Endothelial cell of umbilical vein (primary cell): Measurements from ENCODE around the gene ABCA6. TPM values are rescaled to one million over a fixed set of nuclear protein-coding genes. Genes with fewer than 3 reads are reported as not detected.

Experiments used
- BruUV-seq: library from RNA; stranded (reverse); fragments of 400-500 nt; replicated peaks from 2 replicates; lab custom pipeline; 2021; lab: Mats Ljungman, UMichigan
- CTCF ChIA-PET: fragments of 300-600, 350-600 bp; sonication (Branson Sonifier 250); formaldehyde crosslinking; loops from one replicate; lab custom pipeline; 2021; ENCODE audit warnings: antibody characterized with exemption, inconsistent platforms; lab: Charles Lee
- POLR2A ChIA-PET: fragments of 300-600, 350-600 bp; sonication (Branson Sonifier 250); formaldehyde crosslinking; loops from one replicate; lab custom pipeline; 2021; ENCODE audit warnings: antibody characterized with exemption, inconsistent platforms; lab: Charles Lee
- DNase-seq: peaks from one replicate; pipeline ENCODE4 v3.0.0-alpha.2; 2011; ENCODE audit warnings: low read depth, low spot score
- FAIRE-seq: peaks from 2 replicates; lab custom pipeline; 2011; peaks lifted over from hg19 to GRCh38; lab: Jason Lieb, UNC
- H2AFZ ChIP-seq: 2 replicates; pipeline ENCODE4 v1.6.0; 2012; ENCODE audit warnings: low read depth, low read length, control low read depth, inconsistent platforms
- H3K27ac ChIP-seq: 2 replicates; pipeline ENCODE4 v1.5.1; 2011; ENCODE audit warnings: low read depth, mild to moderate bottlenecking, control low read depth, low read length, moderate library complexity; ENCODE audit not compliant: insufficient read depth
- H3K27me3 ChIP-seq, 2 experiments: 2 replicates each; pipeline versions ENCODE4 v1.6.0 to v1.6.1; 2011; ENCODE audit warnings: low read length in 2 of 2, mixed read lengths in 1 of 2; ENCODE audit not compliant: control insufficient read depth in 2 of 2, insufficient read depth in 2 of 2
- H3K36me3 ChIP-seq, 2 experiments: 2 replicates in 1 of 2; 3 replicates in 1 of 2; pipeline ENCODE4 v1.5.1; 2011; ENCODE audit warnings: low read length in 2 of 2, mild to moderate bottlenecking in 1 of 2, moderate library complexity in 1 of 2; ENCODE audit not compliant: control insufficient read depth in 2 of 2, insufficient read depth in 2 of 2; ENCODE audit errors: extremely low read depth in 1 of 2
- H3K4me1 ChIP-seq: 3 replicates; pipeline ENCODE4 v1.5.1; 2011; ENCODE audit warnings: mild to moderate bottlenecking, low read length; ENCODE audit not compliant: control insufficient read depth, insufficient read depth; ENCODE audit errors: extremely low read depth
- H3K4me2 ChIP-seq: 2 replicates; pipeline ENCODE4 v1.6.1; 2011; ENCODE audit warnings: low read length, control low read depth, mixed read lengths; ENCODE audit not compliant: insufficient read depth
- H3K4me3 ChIP-seq, 3 experiments: fragments of 200-600 bp in 1 of 3; sonication (generic), shearing (Covaris generic) in 1 of 3; replicated peaks in 1 of 3; 2 replicates each; pipeline ENCODE4 v1.5.1; 2011 to 2016; ENCODE audit warnings: control low read depth in 3 of 3, low read length in 3 of 3, mild to moderate bottlenecking in 2 of 3, inconsistent platforms in 1 of 3, low read depth in 1 of 3, moderate library complexity in 1 of 3; ENCODE audit not compliant: insufficient read depth in 1 of 3
- H3K79me2 ChIP-seq: 2 replicates; pipeline ENCODE4 v1.6.0; 2012; ENCODE audit warnings: low read length, inconsistent platforms; ENCODE audit not compliant: control insufficient read depth, insufficient read depth
- H3K9ac ChIP-seq: replicated peaks from 2 replicates; pipeline ENCODE3; 2011; ENCODE audit warnings: low read length, control low read depth; ENCODE audit not compliant: insufficient read depth; ENCODE audit errors: extremely low read depth
- H3K9me1 ChIP-seq: replicated peaks from 3 replicates; pipeline ENCODE4 v1.6.0; 2011; ENCODE audit warnings: mild to moderate bottlenecking, low read length; ENCODE audit not compliant: control insufficient read depth, insufficient read depth; ENCODE audit errors: extremely low read depth
- H3K9me3 ChIP-seq: replicated peaks from 2 replicates; pipeline ENCODE4 v1.5.1; 2012; ENCODE audit warnings: low read length, inconsistent platforms; ENCODE audit not compliant: control insufficient read depth, insufficient read depth
- H4K20me1 ChIP-seq: replicated peaks from 2 replicates; pipeline ENCODE3; 2011; ENCODE audit warnings: mild to moderate bottlenecking, low read length; ENCODE audit not compliant: control insufficient read depth, insufficient read depth; ENCODE audit errors: extremely low read depth
- EZH2 ChIP-seq: IDR thresholded peaks from 2 replicates; pipeline ENCODE4 v1.6.1; 2012; ENCODE audit warnings: borderline replicate concordance, low read depth, mild to moderate bottlenecking, moderate library complexity, low read length, inconsistent platforms; ENCODE audit not compliant: severe bottlenecking
- FOS ChIP-seq: IDR thresholded peaks from 2 replicates; pipeline ENCODE4 v1.6.1; 2011; ENCODE audit warnings: mild to moderate bottlenecking, low read length, moderate library complexity, borderline replicate concordance; ENCODE audit not compliant: insufficient read depth
- GATA2 ChIP-seq: IDR thresholded peaks from 2 replicates; pipeline ENCODE4 v1.7.0; 2011; ENCODE audit warnings: low read depth, mild to moderate bottlenecking, moderate library complexity, mixed read lengths, low read length; ENCODE audit not compliant: insufficient read length, insufficient read depth
- JUN ChIP-seq: IDR thresholded peaks from 2 replicates; pipeline ENCODE4 v1.6.1; 2011; ENCODE audit warnings: borderline replicate concordance, low read depth; ENCODE audit not compliant: insufficient read length, insufficient read depth
- MYC ChIP-seq: IDR thresholded peaks from one replicate; pipeline ENCODE4 v1.6.1; 2011; ENCODE audit warnings: mild to moderate bottlenecking, low read depth, low read length
- POLR2A ChIP-seq: IDR thresholded peaks from 2 replicates; pipeline ENCODE4 v1.6.1; 2012; ENCODE audit warnings: low read depth, mild to moderate bottlenecking, control low read depth, low read length
- POLR2AphosphoS5 ChIP-seq: IDR thresholded peaks from 2 replicates; pipeline ENCODE4 v1.6.1; 2012; ENCODE audit warnings: low read depth, mild to moderate bottlenecking, control low read depth, low read length, moderate library complexity; ENCODE audit not compliant: insufficient read depth
- dilution Hi-C: fragments of 300-500 bp; cut with MboI; formaldehyde crosslinking; loops from one replicate; pipeline ENCODE4 v1.15.0; 2019; ENCODE audit warnings: low sequenced_read_pairs; ENCODE audit not compliant: extremely low pct_ligation_motif_present
- intact Hi-C: fragments of 100-400 bp; cut with micrococcal nuclease; formaldehyde crosslinking; loops from one replicate; pipeline ENCODE4 v1.10.0; 2022
- polyA plus RNA-seq, 4 experiments: library from polyadenylated mRNA; depleted of rRNA in 3 of 4; stranded (reverse) in 3 of 4; unstranded in 1 of 4; fragments of >200 nt; gene quantifications; 2 replicates each; pipeline versions ENCODE4 v1.2.1 to v1.2.3, GENCODE V29; 2011 to 2012; ENCODE audit warnings: missing spikeins in 1 of 4
- total RNA-seq: library from RNA; stranded (reverse); gene quantifications from 2 replicates; pipeline ENCODE4 v1.2.3, GENCODE V29; 2021
- TF ChIP-seq, protein P1 (sequence below), 2 donors: IDR thresholded peaks; 1 replicate in 1 of 2; 2 replicates in 1 of 2; pipeline ENCODE4 v1.5.1; 2011; ENCODE audit warnings: low read length in 2 of 2, mild to moderate bottlenecking in 2 of 2, moderate library complexity in 2 of 2, control low read depth in 1 of 2, inconsistent platforms in 1 of 2, low read depth in 1 of 2; ENCODE audit not compliant: insufficient read depth in 1 of 2; ENCODE audit errors: extremely low read depth in 1 of 2
- TF ChIP-seq, protein P2 (sequence below): IDR thresholded peaks from 2 replicates; pipeline ENCODE4 v1.6.1; 2011; ENCODE audit not compliant: insufficient read depth, insufficient read length

The ABCA6 gene
- total and polyA plus RNA-seq, 2 donors (not counting 3 experiments of a cell fraction or from before 2014, with no cell fraction given) = 11.3 to 30.5 TPM

DNA sequence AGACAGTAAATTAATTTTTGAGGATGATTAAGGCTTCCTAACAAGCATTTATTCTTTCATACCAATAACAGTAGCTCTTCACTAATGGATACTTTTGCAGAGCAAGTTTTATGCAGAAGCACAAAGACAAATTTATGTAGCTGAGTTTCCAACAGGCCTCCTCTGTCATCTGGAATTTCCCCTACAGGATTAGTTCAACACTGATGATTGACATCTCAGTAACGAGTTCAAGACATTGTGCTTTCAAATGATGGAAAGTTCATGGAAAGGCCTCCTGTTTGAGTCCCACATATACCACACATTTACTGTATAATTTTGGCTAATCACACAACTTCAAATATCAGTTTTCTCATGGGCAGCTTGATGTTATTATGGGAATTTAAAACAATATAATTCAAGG is 46.4 kb upstream of the ABCA6 start:
- POLR2A ChIA-PET = no interaction called here
- Histone ChIP-seq H3K9me3 (no peaks in the 10 kb centered on the region), H3K79me2 (no peaks in the 10 kb centered on the region), H3K4me1 (no peaks in the 10 kb centered on the region), H3K4me2 (no peak overlapping the region), H4K20me1 (no peaks in the 10 kb centered on the region), H3K9ac (no peak overlapping the region), H3K4me3 (no peak overlapping the region), H2AFZ (no peak overlapping the region), H3K36me3 (no peaks in the 10 kb centered on the region), H3K27me3 (no peaks in the 10 kb centered on the region), H3K27ac (no peak overlapping the region), H3K9me1 (no peaks in the 10 kb centered on the region)
- DNase-seq = no peak
- dilution Hi-C loops = no loop called here
- intact Hi-C loops = no loop called here
- FAIRE-seq = no peak
- no peak for TF ChIP-seq POLR2AphosphoS5
- TF ChIP-seq JUN = no peak
- TF ChIP-seq MYC = no peak
- TF ChIP-seq, protein P1, sequence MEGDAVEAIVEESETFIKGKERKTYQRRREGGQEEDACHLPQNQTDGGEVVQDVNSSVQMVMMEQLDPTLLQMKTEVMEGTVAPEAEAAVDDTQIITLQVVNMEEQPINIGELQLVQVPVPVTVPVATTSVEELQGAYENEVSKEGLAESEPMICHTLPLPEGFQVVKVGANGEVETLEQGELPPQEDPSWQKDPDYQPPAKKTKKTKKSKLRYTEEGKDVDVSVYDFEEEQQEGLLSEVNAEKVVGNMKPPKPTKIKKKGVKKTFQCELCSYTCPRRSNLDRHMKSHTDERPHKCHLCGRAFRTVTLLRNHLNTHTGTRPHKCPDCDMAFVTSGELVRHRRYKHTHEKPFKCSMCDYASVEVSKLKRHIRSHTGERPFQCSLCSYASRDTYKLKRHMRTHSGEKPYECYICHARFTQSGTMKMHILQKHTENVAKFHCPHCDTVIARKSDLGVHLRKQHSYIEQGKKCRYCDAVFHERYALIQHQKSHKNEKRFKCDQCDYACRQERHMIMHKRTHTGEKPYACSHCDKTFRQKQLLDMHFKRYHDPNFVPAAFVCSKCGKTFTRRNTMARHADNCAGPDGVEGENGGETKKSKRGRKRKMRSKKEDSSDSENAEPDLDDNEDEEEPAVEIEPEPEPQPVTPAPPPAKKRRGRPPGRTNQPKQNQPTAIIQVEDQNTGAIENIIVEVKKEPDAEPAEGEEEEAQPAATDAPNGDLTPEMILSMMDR (IDR thresholded peaks at IDR 0.05; ENCODE audit: extremely low read depth in 1 of 2, insufficient read depth in 1 of 2, low read depth in 1 of 2, low read length in 2 of 2) = no peak
- no peak for TF ChIP-seq EZH2
- TF ChIP-seq, protein P2, sequence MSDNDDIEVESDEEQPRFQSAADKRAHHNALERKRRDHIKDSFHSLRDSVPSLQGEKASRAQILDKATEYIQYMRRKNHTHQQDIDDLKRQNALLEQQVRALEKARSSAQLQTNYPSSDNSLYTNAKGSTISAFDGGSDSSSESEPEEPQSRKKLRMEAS = no peak
- no peak for TF ChIP-seq POLR2A
- no peak for TF ChIP-seq GATA2
- TF ChIP-seq FOS = no peak
- no TSS peak for BruUV-seq
- CTCF ChIA-PET = no interaction called here
